OCI-M2 (cell line): Measurements from ENCODE around the gene ARF6.
"Not testable (repeated sequence)": the region's sequence is repeated elsewhere in the genome, so short reads cannot be mapped to it uniquely, and the experiment has no call there.

Source experiments
- DNase-seq: peaks from one replicate; lab custom pipeline; 2025; ENCODE audit not compliant: unreplicated experiment; lab: John Stamatoyannopoulos, UW

Gene ARF6

DNA sequence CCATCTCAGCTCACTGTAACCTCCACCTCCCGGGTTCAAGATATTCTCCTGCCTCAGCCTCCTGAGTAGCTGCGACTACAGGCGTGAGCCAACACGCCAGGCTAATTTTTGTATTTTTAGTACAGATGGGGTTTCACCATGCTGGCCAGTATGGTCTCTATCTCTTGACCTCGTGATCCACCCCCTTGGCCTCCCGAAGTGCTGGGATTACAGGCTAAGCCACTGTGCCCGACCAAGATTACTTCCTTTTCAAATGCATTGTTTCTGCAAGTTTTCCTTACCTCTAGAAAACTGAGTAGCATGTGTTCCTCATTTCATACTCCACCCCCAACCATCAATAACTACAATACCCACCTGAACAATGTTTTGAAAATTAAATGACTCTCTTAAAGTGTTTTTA, 13.1 kb downstream of the ARF6 start:
- no peak for DNase-seq

DNA sequence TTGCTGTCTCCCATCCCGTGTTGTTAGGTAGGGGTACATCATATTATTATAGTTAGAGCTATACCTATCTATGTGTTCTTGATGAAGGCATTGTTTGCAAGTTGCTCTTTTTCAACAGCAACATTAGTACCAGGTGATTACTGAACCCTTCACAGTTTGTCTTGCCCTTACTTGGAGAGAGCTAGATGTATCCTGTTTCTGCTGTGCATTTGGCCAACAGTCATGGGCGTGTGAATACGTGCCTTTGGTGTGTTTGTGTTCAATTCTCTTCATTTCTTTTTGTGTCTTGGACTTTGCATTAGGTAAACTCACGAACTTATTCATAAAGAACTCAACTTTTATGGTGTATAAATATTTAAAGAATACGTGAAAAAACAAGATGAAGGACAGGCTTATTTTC, 14.3 kb downstream of the ARF6 start:
- no peak for DNase-seq

DNA sequence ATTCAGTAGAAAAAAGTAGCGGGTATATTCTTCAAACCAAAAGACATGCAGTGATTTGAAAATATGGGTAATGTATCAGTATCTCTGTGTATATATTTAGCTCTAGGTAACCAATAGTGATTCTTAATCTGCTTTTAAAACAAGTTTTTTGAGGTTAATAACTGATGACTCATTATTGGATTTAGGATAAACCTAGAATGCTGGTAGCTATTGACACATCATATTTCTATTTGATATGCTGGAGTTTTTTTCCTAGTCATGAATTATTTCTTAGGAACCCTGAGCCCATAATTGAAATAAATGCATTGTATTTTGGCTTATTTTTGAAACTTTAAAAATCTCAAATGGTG, 15.5 kb downstream of the ARF6 start:
- DNase-seq, result no peak

DNA sequence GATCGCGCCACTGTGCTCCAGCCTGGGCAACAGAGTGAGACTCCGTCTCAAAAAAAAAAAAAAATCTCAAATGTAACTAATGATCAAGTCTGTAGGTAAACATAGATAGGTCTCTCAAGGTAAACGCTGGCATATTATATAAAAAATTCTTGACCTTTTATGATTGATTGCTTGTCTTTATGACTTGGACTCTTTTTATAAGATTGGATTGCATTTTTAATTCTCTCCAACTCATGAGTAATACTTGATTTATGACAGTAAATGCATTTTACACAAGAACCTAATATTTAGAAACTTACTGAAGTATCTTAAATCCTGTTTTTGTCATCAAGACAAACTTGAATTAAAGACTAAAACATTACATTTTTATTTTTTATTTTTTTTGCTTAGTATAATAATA, 16.1 kb downstream of the ARF6 start:
- DNase-seq, result no peak

DNA sequence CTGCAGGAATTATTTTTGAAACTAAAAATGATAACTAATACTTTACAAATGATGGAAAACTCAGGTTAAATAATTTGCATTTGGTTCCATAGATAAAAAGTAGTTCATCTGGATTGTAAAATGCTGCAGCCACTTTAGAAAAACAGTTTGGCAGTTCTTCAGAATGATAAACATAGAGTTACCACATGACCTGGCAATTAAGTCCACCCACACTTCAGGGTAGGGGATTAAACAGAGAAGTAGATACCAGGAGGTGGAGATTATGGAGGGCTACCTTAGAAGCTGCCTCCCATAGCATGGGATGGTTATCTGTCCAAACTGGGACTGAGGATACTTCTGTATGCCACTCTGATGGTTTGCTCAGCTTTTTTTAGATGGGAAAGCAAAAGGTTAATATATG, 22.2 kb downstream of the ARF6 start:
- no peak for DNase-seq

DNA sequence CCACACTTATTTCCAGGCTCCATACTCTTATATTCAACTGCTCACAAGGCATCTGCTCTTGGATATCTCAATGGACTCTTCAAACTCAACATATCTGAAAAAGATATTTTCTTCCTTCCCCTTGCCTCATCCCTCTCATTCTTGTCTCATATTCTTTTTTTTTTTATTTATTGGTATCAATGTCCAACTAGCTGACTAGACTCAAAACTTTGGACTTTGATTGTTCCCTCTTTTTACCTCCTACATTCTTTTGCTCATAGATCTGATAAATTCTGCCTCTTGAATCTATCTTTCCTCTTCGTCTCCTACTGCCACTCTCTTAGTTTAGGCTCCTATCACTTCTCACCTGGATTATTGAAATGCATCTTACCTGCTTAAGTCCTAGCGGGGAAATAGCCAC, 25.8 kb downstream of the ARF6 start:
- DNase-seq, result no peak

DNA sequence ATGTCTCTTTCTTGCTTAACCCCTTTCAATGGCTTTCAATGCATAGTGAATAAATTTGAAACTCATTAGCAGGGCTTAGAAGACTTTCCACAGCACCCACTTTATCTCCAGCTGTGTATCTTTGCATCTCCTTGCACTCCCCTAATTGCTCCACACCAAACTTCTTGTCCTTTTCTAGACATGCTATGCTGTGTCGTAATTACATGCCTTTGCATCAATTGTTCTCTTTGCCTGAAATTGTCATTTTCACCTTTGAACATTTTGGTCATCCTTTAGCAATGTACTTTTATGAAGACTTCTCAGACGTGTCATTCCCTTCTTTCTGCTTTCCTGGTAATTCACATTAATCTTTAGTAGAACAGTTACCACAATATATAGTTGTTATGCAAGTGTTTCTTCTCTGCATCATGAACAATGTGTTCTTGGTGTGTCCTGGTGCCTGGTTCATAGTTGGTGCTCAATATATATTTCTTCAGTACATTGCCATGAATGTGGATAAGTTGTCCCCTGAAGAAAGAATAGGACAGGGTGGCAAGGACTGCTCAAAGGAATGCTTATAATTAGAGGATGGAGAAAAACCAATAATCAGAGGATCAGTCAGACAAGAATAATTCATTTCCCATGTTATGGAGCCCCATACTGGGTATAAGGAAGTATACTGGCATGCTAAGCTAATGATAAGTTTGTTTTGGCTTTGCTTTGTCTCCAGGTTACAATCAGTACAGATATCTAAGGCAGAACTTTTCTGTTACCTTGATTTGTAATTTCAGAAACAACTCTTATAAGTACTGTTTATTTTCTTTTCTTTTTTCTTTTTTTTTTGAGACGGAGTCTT, 27.2 kb downstream of the ARF6 start:
- DNase-seq, result no peak

DNA sequence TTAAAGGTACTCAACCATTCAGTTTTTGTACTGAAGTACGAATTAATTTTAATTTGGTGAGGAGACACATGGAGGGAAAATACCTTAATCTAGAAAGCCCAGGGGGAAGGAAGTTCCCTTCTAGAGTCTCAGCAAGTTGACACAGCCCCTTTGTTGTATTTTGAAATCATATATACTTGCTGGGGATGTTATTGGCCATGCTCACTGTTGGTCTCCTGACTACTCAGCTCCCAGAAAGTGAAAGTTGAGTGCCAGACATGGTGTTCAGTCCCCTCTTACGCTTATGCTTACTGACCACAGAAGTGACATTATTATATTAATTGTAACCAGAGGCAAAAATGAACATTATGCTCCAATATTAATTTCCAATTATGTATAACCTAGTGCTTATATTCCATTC, 28.1 kb downstream of the ARF6 start:
- no peak for DNase-seq

DNA sequence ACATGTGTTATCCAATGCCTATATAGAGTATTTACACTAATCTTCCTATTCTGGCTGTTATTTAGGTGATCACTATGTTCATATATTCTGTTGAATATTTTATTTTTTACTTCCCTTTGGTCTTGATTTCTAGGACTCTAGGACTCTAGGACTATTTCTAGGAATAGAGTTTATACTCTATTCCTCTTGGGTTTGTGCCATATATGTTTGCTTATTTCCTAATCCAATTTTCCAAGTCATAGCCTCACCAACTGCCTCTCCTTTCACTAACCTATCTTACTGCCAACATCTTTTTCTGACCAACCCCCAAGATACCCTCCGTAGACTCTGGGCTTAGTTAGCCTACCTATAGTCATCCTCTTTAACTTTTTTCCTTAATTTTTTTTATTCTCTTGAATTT, 28.5 kb downstream of the ARF6 start:
- DNase-seq, result no peak

DNA sequence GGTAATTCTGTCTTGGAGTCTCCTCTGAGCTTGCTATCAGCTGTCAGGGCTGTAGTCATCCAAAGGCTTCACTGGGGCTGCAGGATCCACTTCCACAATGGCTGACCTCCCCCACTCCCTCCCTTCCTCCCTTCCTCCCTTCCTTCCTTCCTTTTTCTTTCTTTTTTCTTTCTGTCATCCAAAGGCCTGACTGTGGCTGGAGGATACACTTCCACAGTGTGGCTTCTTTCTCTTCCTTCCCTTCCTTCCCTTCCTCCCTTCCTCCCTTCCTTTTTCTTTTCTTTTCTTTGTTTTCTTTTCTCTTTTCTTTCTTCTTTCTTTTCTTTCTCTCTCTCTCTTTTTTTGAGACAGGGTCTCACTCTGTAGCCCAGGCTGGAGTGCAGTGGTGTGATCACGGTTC, 30.6 kb downstream of the ARF6 start:
- DNase-seq, result no peak

DNA sequence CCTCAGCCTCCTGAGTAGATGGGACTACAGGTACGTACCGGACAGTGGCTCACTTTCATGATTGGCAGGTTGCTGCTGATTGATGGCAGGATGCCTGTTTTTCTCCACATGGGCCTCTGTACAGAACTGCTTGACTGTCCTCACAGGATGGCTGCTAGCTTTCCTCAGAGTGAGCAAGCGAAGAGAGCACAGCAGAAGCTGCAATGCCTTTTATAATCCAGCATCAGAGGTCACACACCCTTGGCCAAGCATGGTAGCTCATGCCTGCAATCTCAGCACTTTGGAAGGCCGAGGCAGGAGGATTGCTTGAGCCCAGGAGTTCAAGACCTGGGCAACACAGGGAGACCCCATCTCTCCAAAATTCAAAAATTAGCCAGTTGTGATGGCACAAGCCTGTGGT, 31.0 kb downstream of the ARF6 start:
- no peak for DNase-seq

DNA sequence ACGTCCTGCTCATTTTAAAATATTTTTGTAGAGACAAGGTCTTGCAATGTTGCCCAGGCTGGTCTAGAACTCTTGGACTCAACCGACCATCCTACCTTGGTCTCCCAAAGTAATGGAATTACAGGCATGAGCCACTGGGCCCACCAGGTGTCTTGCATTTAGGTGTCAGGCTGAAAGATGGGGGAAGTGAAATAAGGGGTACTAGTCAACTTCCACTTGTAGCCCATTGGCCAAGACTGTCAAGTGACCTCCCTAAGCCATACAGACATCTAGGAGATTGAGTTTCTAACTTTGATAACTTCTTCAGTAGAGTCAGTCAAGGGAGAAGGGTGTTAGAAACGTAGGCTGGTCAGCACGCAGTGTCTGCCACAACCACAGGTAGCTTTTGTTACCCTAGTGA, 32.0 kb downstream of the ARF6 start:
- DNase-seq, result no peak

DNA sequence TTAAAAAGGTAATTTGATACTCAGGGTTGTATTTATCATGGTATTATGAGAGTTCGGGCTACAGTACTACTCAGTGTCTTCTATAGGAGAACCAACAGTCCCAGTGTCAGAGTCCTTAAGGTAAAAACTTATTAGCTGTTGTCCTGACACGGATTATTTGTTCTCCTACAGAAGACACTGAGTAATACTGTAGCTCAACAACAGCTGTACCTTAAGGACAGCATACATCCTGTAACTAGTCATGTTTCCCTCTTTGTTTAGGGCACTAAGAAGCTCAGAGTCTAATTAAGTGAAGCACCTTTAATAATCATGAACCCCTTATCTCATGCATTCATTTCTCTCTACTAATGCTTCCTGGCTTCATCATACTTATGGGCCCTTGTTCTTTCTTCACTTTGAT, 33.9 kb downstream of the ARF6 start:
- DNase-seq, result no peak

DNA sequence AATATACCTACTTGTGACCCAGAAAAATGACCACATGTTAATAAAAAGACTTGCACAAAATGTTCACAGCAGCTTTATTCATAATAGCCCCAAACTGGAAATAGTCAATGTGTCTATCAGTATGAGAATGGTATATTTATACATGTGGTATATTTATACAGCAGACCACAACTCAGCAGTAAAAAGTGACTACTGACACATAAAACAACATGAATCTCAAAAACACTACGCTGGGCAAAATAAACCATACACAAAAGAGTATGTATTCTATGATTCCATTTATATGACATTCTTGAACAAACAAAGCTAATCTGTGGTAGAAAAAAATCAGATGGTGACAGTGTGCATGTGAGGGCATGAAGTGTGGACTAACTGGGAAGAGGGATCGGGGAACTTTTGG, 35.1 kb downstream of the ARF6 start:
- no peak for DNase-seq

DNA sequence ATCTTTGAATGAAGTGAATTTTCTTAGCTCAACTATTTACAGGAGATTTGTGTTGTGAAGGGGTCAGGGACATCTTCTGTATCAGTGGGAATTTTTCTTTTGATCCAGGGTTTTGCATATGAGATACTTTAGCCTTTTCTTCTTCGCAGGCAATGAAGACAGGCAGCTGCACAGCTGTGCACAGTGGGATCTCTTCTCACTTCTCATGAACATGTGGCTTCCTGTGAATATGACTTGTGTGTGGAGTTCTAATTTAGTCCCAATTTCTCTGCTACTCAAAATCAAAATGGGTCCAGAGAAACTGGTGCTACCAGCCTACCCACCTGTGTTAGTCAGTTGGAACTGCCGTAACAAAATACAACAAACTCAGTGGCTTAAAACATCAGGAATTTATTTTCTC, 37.8 kb downstream of the ARF6 start:
- DNase-seq, result no peak

DNA sequence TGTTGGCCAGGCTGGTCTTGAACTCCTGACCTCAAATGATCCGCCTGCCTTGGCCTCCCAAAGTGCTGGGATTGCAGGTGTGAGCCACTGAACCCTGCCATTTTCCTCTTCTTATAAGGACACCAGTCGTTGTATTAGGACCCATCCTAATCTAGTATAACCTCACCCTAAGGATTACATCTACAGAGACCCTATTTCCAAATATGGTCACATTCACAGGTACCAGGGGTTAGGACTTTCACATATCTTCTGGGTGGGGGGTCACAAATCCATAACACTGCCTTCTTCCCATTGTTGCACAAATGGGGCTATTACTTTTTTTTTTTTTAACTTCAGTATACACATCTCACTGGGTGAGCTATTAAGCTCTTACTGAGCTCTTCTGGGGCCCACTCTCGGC, 38.6 kb downstream of the ARF6 start:
- no peak for DNase-seq

DNA sequence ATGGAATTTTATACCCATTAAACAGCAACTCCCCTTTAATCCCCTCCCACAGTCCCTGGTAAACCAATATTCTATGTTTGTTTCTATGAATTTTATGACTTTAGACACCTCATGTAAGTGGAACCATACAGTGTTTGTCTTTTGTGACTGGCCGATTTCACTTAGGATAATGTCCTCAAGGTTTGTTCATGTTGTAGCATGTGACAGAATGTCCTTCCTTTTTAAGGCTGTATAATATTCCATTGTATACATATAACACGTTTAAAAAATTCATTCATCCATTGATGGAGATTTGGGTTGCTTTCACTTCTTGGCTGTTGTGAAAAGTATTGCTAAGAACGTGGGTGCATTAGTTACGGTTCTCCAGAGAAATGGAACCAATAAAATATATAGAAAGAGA, 40.2 kb downstream of the ARF6 start:
- no peak for DNase-seq

DNA sequence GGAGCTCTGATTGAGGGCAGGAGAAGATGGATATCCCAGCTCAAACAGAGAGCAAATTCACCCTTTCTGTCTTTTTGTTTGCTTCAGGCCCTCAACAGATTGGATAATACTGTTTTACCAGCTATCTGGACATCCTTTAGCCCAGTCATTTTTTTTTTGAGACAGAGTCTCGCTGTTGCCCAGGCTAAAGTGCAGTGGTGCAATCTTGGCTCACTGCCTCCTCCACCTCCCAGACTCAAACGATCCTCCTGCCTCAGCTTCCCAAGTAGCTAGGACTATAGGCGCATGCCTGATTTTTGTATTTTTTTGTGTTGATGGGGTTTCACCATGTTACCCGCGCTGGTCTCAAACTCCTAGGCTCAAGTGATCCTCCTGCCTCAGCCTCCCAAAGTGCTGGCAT, 40.8 kb downstream of the ARF6 start:
- DNase-seq, result no peak

DNA sequence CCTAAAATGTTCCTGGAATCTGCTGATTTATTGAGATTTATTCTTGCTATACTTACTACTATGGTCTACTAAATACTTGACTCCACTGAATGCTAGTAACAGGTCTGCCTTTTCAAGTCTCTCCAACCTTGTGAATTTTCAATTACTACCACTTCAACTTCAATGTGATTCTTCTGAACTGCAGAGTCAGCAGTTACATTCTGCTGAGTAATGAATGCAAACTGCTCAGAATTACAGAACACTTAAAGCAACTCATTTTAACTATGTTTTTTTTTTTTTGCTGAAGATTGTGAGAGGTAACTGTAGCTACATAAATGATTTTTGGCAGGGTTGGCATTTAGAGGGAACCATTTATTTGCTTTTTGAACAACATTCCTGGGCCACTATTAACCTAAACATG, 41.8 kb downstream of the ARF6 start:
- DNase-seq, result no peak

DNA sequence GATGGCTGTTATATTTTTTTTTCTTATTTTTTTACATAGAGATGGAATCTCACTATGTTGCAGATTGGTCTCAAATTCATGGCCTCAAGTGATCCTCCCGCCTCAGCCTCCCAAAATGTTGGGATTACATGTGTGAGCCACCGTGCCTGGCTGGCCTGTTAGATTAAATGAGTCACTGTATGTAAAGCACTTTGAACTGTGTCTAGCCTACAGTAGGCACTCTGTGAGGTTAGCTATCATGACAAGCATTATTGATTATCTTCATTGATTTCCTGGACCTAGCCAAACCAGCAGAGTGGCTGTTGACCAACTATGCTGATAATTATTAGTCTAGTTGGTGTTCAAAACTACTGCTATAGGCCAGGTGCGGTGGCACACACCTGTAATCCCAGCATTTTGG, 42.6 kb downstream of the ARF6 start:
- no peak for DNase-seq

DNA sequence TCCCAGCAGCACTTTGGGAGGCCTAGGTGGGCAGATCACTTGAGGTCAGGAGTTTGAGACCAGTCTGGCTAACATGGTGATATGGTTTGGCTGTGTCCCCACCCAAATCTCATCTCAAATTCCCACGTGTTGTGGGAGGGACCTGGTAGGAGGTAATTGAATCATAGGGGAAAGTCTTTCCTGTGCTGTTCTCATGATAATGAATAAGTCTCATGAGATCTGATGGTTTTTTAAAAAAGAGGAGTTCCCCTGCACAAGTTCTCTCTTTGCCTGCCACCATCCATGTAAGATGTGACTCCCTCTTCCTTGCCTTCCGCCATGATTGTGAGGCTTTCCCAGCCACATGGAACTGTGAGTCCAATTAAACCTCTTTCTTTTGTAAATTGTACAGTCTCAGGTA, 43.4 kb downstream of the ARF6 start:
- not testable (repeated sequence) for DNase-seq

DNA sequence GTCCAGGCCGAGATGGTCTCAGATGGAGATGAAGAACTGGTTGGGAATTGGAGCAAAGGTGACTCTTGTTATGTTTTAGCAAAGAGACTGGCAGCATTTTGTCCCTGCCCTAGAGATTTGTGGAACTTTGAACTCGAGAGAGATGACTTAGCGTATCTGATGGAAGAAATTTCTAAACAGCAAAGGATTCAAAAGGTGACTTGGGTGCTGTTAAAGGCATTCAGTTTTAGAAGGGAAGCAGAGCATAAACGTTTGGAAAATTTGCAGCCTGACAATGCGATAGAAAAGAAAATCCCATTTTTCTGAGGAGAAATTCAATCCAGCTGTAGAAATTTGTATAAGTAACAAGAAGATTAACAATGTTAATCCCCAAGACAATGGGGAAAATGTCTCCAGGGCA, 44.0 kb downstream of the ARF6 start:
- DNase-seq, result not testable (repeated sequence)

DNA sequence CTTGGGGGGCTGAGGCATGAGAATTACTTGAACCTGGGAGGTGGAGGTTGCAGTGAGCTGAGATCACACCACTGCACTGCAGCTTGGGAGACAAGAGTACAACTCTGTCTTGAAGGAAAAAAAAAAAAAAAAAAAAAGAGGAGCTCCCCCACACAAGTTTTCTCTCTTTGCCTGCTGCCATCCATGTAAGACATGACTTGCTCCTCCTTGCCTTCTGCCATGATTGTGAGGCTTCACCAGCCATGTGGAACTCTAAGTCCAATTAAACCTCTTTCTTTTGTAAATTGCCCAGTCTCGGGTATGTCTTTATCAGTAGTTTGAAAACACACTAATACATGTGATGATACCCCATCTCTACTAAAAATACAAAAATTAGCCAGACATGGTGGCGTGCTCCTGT, 46.3 kb downstream of the ARF6 start:
- DNase-seq, result not testable (repeated sequence)
